Effector memory CD4-positive, alpha-beta T cell (primary cell): ENCODE measurements around the gene LARP1.
"Not testable (repeated sequence)": the region's sequence is repeated elsewhere in the genome, so short reads cannot be mapped to it uniquely, and the experiment has no call there.

ENCODE experiments used
- DNase-seq, 3 donors: peaks; one replicate each; pipeline ENCODE4 v3.0.0-alpha.2; 2020
- H3K27ac ChIP-seq: 2 replicates; pipeline ENCODE4 v1.7.0; 2013; ENCODE audit warnings: mild to moderate bottlenecking, low read length, moderate library complexity; ENCODE audit not compliant: insufficient read depth, poor library complexity, severe bottlenecking
- H3K27me3 ChIP-seq: replicated peaks from 2 replicates; pipeline ENCODE4 v1.7.0; 2013; ENCODE audit warnings: mild to moderate bottlenecking, low read length; ENCODE audit not compliant: insufficient read depth, control insufficient read depth, poor library complexity, severe bottlenecking
- H3K36me3 ChIP-seq: 2 replicates; pipeline ENCODE4 v1.7.0; 2013; ENCODE audit warnings: mild to moderate bottlenecking, low read length, moderate library complexity; ENCODE audit not compliant: control insufficient read depth, insufficient read depth
- H3K4me1 ChIP-seq: 2 replicates; pipeline ENCODE4 v1.7.0; 2013; ENCODE audit warnings: low read length, mild to moderate bottlenecking; ENCODE audit not compliant: control insufficient read depth, insufficient read depth, poor library complexity, severe bottlenecking
- H3K4me3 ChIP-seq: 2 replicates; pipeline ENCODE4 v1.7.0; 2013; ENCODE audit warnings: low read length, low read depth, mild to moderate bottlenecking; ENCODE audit not compliant: insufficient read depth, poor library complexity, severe bottlenecking
- H3K9me3 ChIP-seq: 2 replicates; pipeline ENCODE4 v1.7.0; 2013; ENCODE audit warnings: mild to moderate bottlenecking, low read length, moderate library complexity; ENCODE audit not compliant: control insufficient read depth

LARP1 gene

GRCh38 chr5:154759868-154760267, 4.7 kb downstream of the LARP1 start:
- DNase-seq, H3K4me3 ChIP-seq, H3K27ac ChIP-seq, H3K9me3 ChIP-seq, H3K36me3 ChIP-seq, H3K27me3 ChIP-seq: not testable (repeated sequence)
- H3K4me1 ChIP-seq: peaks cover 40% of the 10 kb centered on the region

DNA sequence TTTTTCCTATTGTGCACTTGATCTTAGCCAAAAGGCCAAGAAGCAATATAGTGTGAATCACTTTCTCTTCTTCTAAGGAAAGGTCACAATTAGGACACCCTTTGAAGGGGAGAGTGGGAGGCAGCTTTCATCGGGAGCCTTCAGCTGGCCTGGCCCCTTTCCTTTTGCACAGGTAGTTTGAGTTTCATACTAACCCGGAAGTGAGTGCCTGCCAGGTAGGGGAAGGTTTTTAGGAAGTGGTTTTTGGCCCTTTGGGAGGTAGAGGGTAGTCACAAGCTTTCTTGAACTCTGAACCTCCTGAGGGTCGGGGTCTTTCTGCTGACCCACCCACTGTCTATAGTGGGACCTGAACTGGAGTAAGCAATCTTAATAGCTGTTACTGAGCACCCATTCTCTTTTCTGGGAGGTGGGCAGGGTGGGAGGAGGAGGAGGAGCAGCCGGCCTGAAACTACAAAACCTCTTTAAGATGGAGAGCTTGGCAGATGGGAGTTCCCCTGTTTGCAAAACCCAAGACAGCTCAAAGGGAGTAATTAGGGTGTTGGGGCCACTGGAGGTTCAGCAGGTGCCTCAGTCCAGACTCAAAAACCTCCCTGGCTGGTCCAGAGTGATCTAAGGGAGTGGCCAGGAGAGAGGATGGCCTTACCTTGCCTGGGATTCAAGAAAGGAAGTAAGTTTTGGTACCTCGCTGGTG, 6.0 kb downstream of the LARP1 start:
- no peaks in the 10 kb centered on the region for H3K9me3 ChIP-seq
- H3K4me1 ChIP-seq: peaks cover 40% of the 10 kb centered on the region
- no peaks in the 10 kb centered on the region for H3K27me3 ChIP-seq
- H3K27ac ChIP-seq: peak overlapping the region; percentile 52
- DNase-seq: peak in 2 of 3 donors; percentile 8 to 14
- H3K36me3 ChIP-seq: no peaks in the 10 kb centered on the region
- no peak overlapping the region for H3K4me3 ChIP-seq

DNA sequence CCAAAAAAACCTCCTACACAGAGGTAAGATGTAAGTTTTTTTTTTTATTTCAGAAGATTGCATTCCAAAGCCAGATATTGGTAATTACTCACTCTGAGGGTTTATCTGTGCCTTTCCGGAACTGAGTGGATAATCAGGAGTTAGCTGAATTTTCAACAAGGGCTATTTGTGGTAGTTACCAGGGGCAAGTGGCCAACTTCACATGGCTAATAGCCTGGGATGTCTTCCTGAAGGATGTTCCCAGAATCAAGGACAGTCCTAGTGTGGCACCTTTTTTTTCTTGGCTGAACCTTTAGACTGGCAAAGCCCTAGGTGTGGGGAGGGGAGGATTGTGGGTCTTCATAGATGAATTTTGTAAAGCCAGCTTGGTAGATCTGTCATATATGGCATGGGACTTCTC, 7.1 kb downstream of the LARP1 start:
- Histone ChIP-seq H3K4me3 (no peak overlapping the region), H3K36me3 (no peaks in the 10 kb centered on the region), H3K27me3 (no peaks in the 10 kb centered on the region), H3K4me1 (peaks cover 41% of the 10 kb centered on the region), H3K27ac (no peak overlapping the region), H3K9me3 (no peaks in the 10 kb centered on the region)
- DNase-seq: no peak

- no peak for DNase-seq
- Histone ChIP-seq H3K27me3 (no peaks in the 10 kb centered on the region), H3K4me3 (no peak overlapping the region), H3K36me3 (no peaks in the 10 kb centered on the region), H3K27ac (no peak overlapping the region), H3K4me1 (peaks cover 46% of the 10 kb centered on the region), H3K9me3 (no peaks in the 10 kb centered on the region)
Observed at GRCh38 chr5:154762700-154763099, 7.5 kb downstream of the LARP1 start.

DNA sequence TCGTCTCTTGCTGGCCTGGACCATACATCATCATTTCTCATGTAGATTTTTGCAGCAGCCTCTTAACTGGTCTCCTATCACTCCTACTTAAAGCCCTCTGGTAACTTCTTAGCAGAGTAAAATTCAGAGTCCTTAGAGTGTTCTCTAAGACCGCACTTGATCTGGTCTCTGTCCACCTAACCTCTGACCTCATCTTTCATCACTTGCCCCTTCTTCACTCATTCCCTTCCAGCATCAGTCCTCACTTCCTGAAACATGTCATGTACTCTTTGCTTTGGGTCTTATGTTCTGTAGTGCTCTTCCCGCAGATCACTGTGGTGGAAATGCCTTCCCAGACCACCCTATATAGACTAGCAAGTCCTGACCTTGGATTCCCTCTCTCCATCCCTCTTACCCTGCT, 9.8 kb downstream of the LARP1 start:
- peaks cover 48% of the 10 kb centered on the region for H3K4me1 ChIP-seq
- H3K9me3 ChIP-seq: no peaks in the 10 kb centered on the region
- H3K27ac ChIP-seq: no peak overlapping the region
- H3K27me3 ChIP-seq: no peaks in the 10 kb centered on the region
- H3K36me3 ChIP-seq: no peaks in the 10 kb centered on the region
- H3K4me3 ChIP-seq: no peak overlapping the region
- DNase-seq: no peak

DNA sequence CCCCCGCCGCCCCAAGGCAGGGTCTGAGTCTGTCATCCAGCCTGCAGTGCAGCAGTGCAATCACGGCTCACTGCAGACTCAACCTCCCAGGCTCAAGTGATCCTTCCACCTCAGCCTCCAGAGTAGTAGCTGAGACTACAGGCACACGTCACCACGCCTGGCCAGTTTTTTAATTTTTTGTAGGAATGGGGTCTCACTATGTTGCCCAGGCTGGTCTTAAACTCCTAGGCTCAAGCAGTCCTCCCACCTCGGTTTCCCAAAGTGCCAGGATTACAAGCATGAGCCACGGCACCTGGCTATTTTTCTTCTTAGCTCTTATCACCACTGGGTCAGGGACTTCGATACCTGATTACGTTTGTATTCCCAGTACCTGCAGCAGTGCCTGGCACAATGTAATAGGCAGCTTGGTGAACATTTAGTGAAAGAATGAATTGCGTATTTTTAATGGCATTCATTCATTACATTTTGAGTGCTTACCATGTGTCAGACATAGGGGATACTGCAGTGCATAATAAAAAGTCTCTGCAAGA, 10.3 kb downstream of the LARP1 start:
- Histone ChIP-seq H3K4me3 (no peak overlapping the region), H3K27ac (no peak overlapping the region), H3K27me3 (no peaks in the 10 kb centered on the region), H3K4me1 (peaks cover 47% of the 10 kb centered on the region), H3K9me3 (no peaks in the 10 kb centered on the region), H3K36me3 (no peaks in the 10 kb centered on the region)
- DNase-seq: no peak

- no peak overlapping the region for H3K4me3 ChIP-seq
- H3K4me1 ChIP-seq: peaks cover 38% of the 10 kb centered on the region
Observed at GRCh38 chr5:154766558-154767281, 11.5 kb downstream of the LARP1 start.

GRCh38 chr5:154767576-154767975, 12.4 kb downstream of the LARP1 start:
- Histone ChIP-seq H3K4me1 (peaks cover 34% of the 10 kb centered on the region), H3K27me3 (no peaks in the 10 kb centered on the region)

More at GRCh38 chr5:154766558-154767281, 11.5 kb downstream of the LARP1 start:
- H3K9me3 ChIP-seq: no peaks in the 10 kb centered on the region
- H3K27me3 ChIP-seq: no peaks in the 10 kb centered on the region
- no peak for DNase-seq
- no peak overlapping the region for H3K27ac ChIP-seq
- H3K36me3 ChIP-seq: no peaks in the 10 kb centered on the region

DNA sequence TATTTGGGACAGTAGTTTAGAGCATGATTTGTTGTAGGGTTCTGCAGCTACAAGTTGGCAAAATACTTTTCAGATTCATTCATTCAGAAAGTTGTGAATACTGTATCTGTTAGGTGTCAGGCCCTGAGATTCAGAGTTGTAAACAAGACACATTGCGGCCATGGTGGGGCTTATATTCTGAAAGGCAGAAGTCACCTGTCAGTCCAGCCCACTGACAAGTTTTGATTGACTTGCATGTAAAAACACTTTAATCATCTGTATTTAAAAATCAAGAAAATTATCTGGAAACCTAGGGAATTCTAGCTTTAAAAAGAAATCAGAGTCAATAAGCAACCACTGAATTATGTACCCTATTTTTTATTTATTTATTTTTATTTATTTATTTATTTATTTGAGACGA, 13.0 kb downstream of the LARP1 start:
- peaks cover 35% of the 10 kb centered on the region for H3K4me1 ChIP-seq
- H3K9me3 ChIP-seq: no peaks in the 10 kb centered on the region
- no peak overlapping the region for H3K4me3 ChIP-seq
- no peak overlapping the region for H3K27ac ChIP-seq
- no peaks in the 10 kb centered on the region for H3K27me3 ChIP-seq
- no peak for DNase-seq
- H3K36me3 ChIP-seq: no peaks in the 10 kb centered on the region

More at GRCh38 chr5:154767576-154767975, 12.4 kb downstream of the LARP1 start:
- H3K27ac ChIP-seq: no peak overlapping the region
- no peak overlapping the region for H3K4me3 ChIP-seq
- no peak for DNase-seq
- H3K36me3 ChIP-seq: no peaks in the 10 kb centered on the region
- no peaks in the 10 kb centered on the region for H3K9me3 ChIP-seq

GRCh38 chr5:154770111-154770510, 14.9 kb downstream of the LARP1 start:
- H3K9me3 ChIP-seq: no peaks in the 10 kb centered on the region
- no peaks in the 10 kb centered on the region for H3K36me3 ChIP-seq
- peaks cover 44% of the 10 kb centered on the region for H3K4me1 ChIP-seq
- H3K27ac ChIP-seq: no peak overlapping the region
- no peak overlapping the region for H3K4me3 ChIP-seq
- H3K27me3 ChIP-seq: no peaks in the 10 kb centered on the region
- DNase-seq: no peak
